HCT116 (cell line): ENCODE data around the gene TMEFF2. TPM values are rescaled to one million over a fixed set of nuclear protein-coding genes. Genes with fewer than 3 reads are reported as not detected.

Experiments used
- ATAC-seq: fragments of 200-7000 bp; cut with Tn5 transposase; 2 replicates; pipeline ENCODE4 v1.9.1; 2020; ENCODE audit warnings: mild to moderate bottlenecking, moderate library complexity
- BruUV-seq: library from RNA; stranded (reverse); fragments of 400-500 nt; replicated peaks from 2 replicates; lab custom pipeline; 2021; lab: Mats Ljungman, UMichigan
- CTCF ChIA-PET: fragments of 300-600 bp; sonication (Branson Sonifier 250); formaldehyde crosslinking; loops from one replicate; lab custom pipeline; 2021; ENCODE audit warnings: antibody characterized with exemption; lab: Charles Lee
- POLR2A ChIA-PET: fragments of 300-600, 350-600 bp; sonication (Branson Sonifier 250); formaldehyde crosslinking; loops from one replicate; lab custom pipeline; 2021; ENCODE audit warnings: antibody characterized with exemption; lab: Charles Lee
- RAD21 ChIA-PET, 2 experiments: fragments of 300-600 bp; sonication (Branson Sonifier 250); formaldehyde crosslinking; loops; one replicate each; lab custom pipeline; 2023; ENCODE audit warnings: low total read pairs in 2 of 2; ENCODE audit not compliant: uncharacterized antibody in 2 of 2, unreplicated experiment in 2 of 2, low non-redundant PET in 1 of 2; lab: Charles Lee
- DNase-seq: peaks from one replicate; pipeline ENCODE4 v3.0.0-alpha.2; 2010; ENCODE audit warnings: low read depth, low spot score
- H2AFZ ChIP-seq: fragments of 200-600 bp; shearing (Covaris generic), sonication (generic); 2 replicates; pipeline ENCODE4 v1.6.1; 2017; ENCODE audit warnings: low read depth, mixed run types, mixed read lengths, antibody characterized with exemption, low read length; ENCODE audit not compliant: poor library complexity, severe bottlenecking
- H3K27ac ChIP-seq: 2 replicates; pipeline ENCODE4 v1.5.1; 2012; ENCODE audit warnings: low read depth, low read length
- H3K27me3 ChIP-seq: fragments of 200-600 bp; sonication (generic); 2 replicates; pipeline ENCODE4 v1.6.1; 2016; ENCODE audit warnings: mixed run types, low read length, mixed read lengths; ENCODE audit not compliant: insufficient read depth
- H3K36me3 ChIP-seq, 2 experiments: fragments of 200-500 bp in 1 of 2; fragments of 200-600 bp in 1 of 2; sonication (Bioruptor generic) in 1 of 2; sonication (generic) in 1 of 2; 2 replicates each; pipeline versions ENCODE4 v1.5.1 to v1.6.1; 2014 to 2016; ENCODE audit warnings: low read length in 2 of 2, inconsistent platforms in 1 of 2, mixed read lengths in 1 of 2, mixed run types in 1 of 2; ENCODE audit not compliant: insufficient read depth in 2 of 2, control insufficient read depth in 1 of 2
- H3K4me1 ChIP-seq, 2 experiments: fragments of 200-600 bp in 1 of 2; sonication (generic) in 1 of 2; 2 replicates each; pipeline versions ENCODE4 v1.5.1 to v1.6.1; 2012 to 2017; ENCODE audit warnings: low read length in 2 of 2, inconsistent platforms in 1 of 2, mild to moderate bottlenecking in 1 of 2, mixed read lengths in 1 of 2, mixed run types in 1 of 2, moderate library complexity in 1 of 2; ENCODE audit not compliant: insufficient read depth in 2 of 2, control insufficient read depth in 1 of 2
- H3K4me2 ChIP-seq: fragments of 200-600 bp; sonication (generic); 2 replicates; pipeline ENCODE4 v1.6.1; 2017; ENCODE audit warnings: mixed run types, low read length, mixed read lengths
- H3K4me3 ChIP-seq, 2 experiments: fragments of 200-600 bp in 1 of 2; sonication (generic) in 1 of 2; replicated peaks in 1 of 2; 2 replicates each; pipeline ENCODE4 v1.5.1; 2011 to 2016; ENCODE audit warnings: low read length in 2 of 2, control low read depth in 1 of 2, low read depth in 1 of 2, mild to moderate bottlenecking in 1 of 2, mixed read lengths in 1 of 2, mixed run types in 1 of 2
- H3K79me2 ChIP-seq: fragments of 200-600 bp; sonication (generic); 2 replicates; pipeline ENCODE4 v1.6.1; 2017; ENCODE audit warnings: mild to moderate bottlenecking, mixed run types, low read length, moderate library complexity, mixed read lengths; ENCODE audit not compliant: insufficient read depth
- H3K9ac ChIP-seq: fragments of 200-600 bp; sonication (generic); 2 replicates; pipeline ENCODE4 v1.6.1; 2016; ENCODE audit warnings: low read length, mixed read lengths
- H3K9me2 ChIP-seq: fragments of 200-600 bp; sonication (generic), shearing (Covaris generic); 2 replicates; pipeline ENCODE4 v1.6.1; 2017; ENCODE audit warnings: mixed run types, mild to moderate bottlenecking, moderate library complexity; ENCODE audit not compliant: insufficient read depth
- H3K9me3 ChIP-seq, 2 experiments: fragments of 200-500 bp in 1 of 2; fragments of 200-600 bp in 1 of 2; sonication (Bioruptor generic) in 1 of 2; sonication (generic) in 1 of 2; 2 replicates each; pipeline ENCODE4 v1.6.1; 2014 to 2017; ENCODE audit warnings: low read length in 2 of 2, mixed read lengths in 2 of 2, inconsistent platforms in 1 of 2, low read depth in 1 of 2, mild to moderate bottlenecking in 1 of 2, mixed run types in 1 of 2, moderate library complexity in 1 of 2; ENCODE audit not compliant: control insufficient read depth in 1 of 2, insufficient read depth in 1 of 2
- H4K20me1 ChIP-seq: fragments of 200-600 bp; sonication (generic), shearing (Covaris generic); 2 replicates; pipeline ENCODE4 v1.6.1; 2017; ENCODE audit warnings: mixed run types, mild to moderate bottlenecking, moderate library complexity; ENCODE audit not compliant: insufficient read depth
- CBX3 ChIP-seq: IDR thresholded peaks from 2 replicates; pipeline ENCODE4 v1.6.1; 2012; ENCODE audit warnings: low read depth
- EGR1 ChIP-seq: IDR thresholded peaks from 2 replicates; pipeline ENCODE4 v1.6.1; 2012; ENCODE audit warnings: low read depth
- ELF1 ChIP-seq: IDR thresholded peaks from 2 replicates; pipeline ENCODE4 v1.6.1; 2012; ENCODE audit warnings: low read depth, borderline replicate concordance
- EZH2 ChIP-seq: fragments of 200-600 bp; sonication (generic); IDR thresholded peaks from 2 replicates; pipeline ENCODE4 v1.6.1; 2017; ENCODE audit warnings: antibody characterized with exemption, mixed run types
- FOSL1 ChIP-seq: IDR thresholded peaks from 2 replicates; pipeline ENCODE4 v1.6.1; 2012; ENCODE audit warnings: low read depth
- JUND ChIP-seq: IDR thresholded peaks from 2 replicates; pipeline ENCODE4 v1.6.1; 2012
- POLR2A ChIP-seq: IDR thresholded peaks from 2 replicates; pipeline ENCODE4 v1.7.0; 2011; ENCODE audit warnings: borderline replicate concordance; ENCODE audit not compliant: insufficient read depth, insufficient read length; ENCODE audit errors: extremely low read depth
- POLR2AphosphoS5 ChIP-seq: IDR thresholded peaks from 2 replicates; pipeline ENCODE4 v1.6.1; 2011; ENCODE audit warnings: mild to moderate bottlenecking, low read depth, low read length, moderate library complexity
- SIN3A ChIP-seq: IDR thresholded peaks from 2 replicates; pipeline ENCODE4 v1.6.1; 2012; ENCODE audit warnings: low read depth
- SP1 ChIP-seq: IDR thresholded peaks from 2 replicates; pipeline ENCODE4 v1.6.1; 2012; ENCODE audit warnings: low read depth
- SRF ChIP-seq: IDR thresholded peaks from 2 replicates; pipeline ENCODE4 v1.6.1; 2012; ENCODE audit warnings: low read depth
- TCF7L2 ChIP-seq: IDR thresholded peaks from 2 replicates; pipeline ENCODE4 v1.7.0; 2011; ENCODE audit warnings: borderline replicate concordance, inconsistent platforms; ENCODE audit not compliant: insufficient read depth, insufficient read length; ENCODE audit errors: extremely low read depth
- YY1 ChIP-seq: IDR thresholded peaks from 2 replicates; pipeline ENCODE4 v1.6.1; 2011; ENCODE audit warnings: low read length, low read depth, moderate library complexity, mild to moderate bottlenecking; ENCODE audit not compliant: insufficient replicate concordance; ENCODE audit errors: extremely low read depth
- ZFX ChIP-seq: fragments of 450-650 bp; IDR thresholded peaks from 2 replicates; pipeline ENCODE4 v1.6.1; 2017
- intact Hi-C: fragments of 100-400 bp; cut with micrococcal nuclease; formaldehyde crosslinking; loops from 2 replicates; pipeline ENCODE4 v1.10.0; 2022
- total RNA-seq: library from RNA; stranded (reverse); gene quantifications from one replicate; pipeline ENCODE4 v1.2.1, GENCODE V29; 2021; ENCODE audit not compliant: unreplicated experiment
- TF ChIP-seq, protein P1 (sequence below): IDR thresholded peaks from 2 replicates; pipeline ENCODE4 v1.6.1; 2012
- TF ChIP-seq, protein P2 (sequence below): IDR thresholded peaks from 2 replicates; pipeline ENCODE4 v1.6.1; 2011; ENCODE audit warnings: mild to moderate bottlenecking, low read length, moderate library complexity; ENCODE audit not compliant: insufficient replicate concordance; ENCODE audit errors: extremely low read depth
- TF ChIP-seq, protein P3 (sequence below): IDR thresholded peaks from 2 replicates; pipeline ENCODE4 v1.6.1; 2012

The TMEFF2 gene
- total RNA-seq, 1 experiment from 2014 or later, result not detected

DNA sequence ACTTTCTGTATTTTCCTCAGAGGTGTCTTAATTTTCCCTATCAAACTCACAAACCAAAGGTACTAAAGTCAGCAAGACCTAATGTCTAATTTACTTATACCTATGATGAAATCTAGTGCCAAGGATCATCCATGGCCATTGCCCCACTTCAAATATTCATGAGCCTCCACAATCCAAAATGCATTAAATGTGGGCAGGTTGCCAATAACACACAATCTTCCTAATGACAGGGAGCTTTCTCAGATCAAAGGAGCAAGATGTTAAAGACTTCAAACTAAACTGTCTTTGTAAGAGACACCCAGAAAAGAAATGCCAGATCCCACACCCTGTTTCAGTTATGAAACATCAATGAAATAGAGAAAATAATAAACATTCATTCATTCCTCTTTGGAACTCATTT is 143.2 kb downstream of the TMEFF2 start:
- TF ChIP-seq EZH2 (no peak), SP1 (no peak), SRF (no peak), FOSL1 (no peak), CBX3 (no peak), ZFX (no peak), POLR2AphosphoS5 (no peak), POLR2A (no peak), ELF1 (no peak), SIN3A (no peak)
- TF ChIP-seq, protein P1, sequence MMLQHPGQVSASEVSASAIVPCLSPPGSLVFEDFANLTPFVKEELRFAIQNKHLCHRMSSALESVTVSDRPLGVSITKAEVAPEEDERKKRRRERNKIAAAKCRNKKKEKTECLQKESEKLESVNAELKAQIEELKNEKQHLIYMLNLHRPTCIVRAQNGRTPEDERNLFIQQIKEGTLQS, result no peak
- RAD21 ChIA-PET, result no interaction called here
- intact Hi-C loops, result loop anchor here (5.0 kb wide), 1 partner anchor 51 kb away; no protein-coding TSS in a partner anchor

DNA sequence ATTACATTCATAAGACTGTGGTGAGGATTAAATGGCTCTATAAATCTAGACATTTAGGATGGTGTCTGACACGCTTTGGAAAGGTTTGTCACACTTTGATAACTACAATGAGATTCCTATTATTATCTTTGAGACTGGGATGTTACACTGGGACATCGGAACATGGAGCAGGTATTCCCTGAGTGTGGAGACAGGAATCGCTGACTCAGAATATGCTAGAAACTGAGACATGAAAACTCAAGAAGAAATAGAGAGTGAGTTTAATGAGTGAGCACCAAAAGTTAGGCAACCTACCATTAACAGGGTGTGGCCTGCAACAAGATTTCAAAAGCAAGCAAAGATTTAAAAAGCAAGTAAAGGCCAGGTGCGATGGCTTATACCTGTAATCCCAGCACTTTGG is 145.4 kb downstream of the TMEFF2 start:
- CTCF ChIA-PET, result no interaction called here

More for the DNA sequence above, 143.2 kb downstream of the TMEFF2 start:
- CTCF ChIA-PET, result no interaction called here
- H3K4me1 ChIP-seq, result no peaks in the 10 kb centered on the region
- no peaks in the 10 kb centered on the region for H3K9me3 ChIP-seq
- H3K27ac ChIP-seq, result no peak overlapping the region
- H3K9ac ChIP-seq, result no peak overlapping the region
- no peaks in the 10 kb centered on the region for H4K20me1 ChIP-seq
- H3K4me3 ChIP-seq, result no peak overlapping the region
- no peaks in the 10 kb centered on the region for H3K9me2 ChIP-seq
- BruUV-seq, result no TSS peak
- no peak overlapping the region for H2AFZ ChIP-seq
- no peak for ATAC-seq
- H3K79me2 ChIP-seq, result no peaks in the 10 kb centered on the region
- H3K27me3 ChIP-seq, result no peaks in the 10 kb centered on the region
- no peak overlapping the region for H3K4me2 ChIP-seq
- H3K36me3 ChIP-seq, result no peaks in the 10 kb centered on the region
- POLR2A ChIA-PET, result no interaction called here
- no peak for DNase-seq

More for the DNA sequence above, 145.4 kb downstream of the TMEFF2 start:
- no TSS peak for BruUV-seq
- no peaks in the 10 kb centered on the region for H3K9me2 ChIP-seq
- H3K27me3 ChIP-seq, result no peaks in the 10 kb centered on the region
- H3K9ac ChIP-seq, result no peak overlapping the region
- RAD21 ChIA-PET, result no interaction called here
- no peak overlapping the region for H2AFZ ChIP-seq
- no peak overlapping the region for H3K27ac ChIP-seq
- POLR2A ChIA-PET, result no interaction called here
- H3K9me3 ChIP-seq, result no peaks in the 10 kb centered on the region
- H3K79me2 ChIP-seq, result no peaks in the 10 kb centered on the region
- ATAC-seq, result no peak
- DNase-seq, result no peak
- H3K36me3 ChIP-seq, result no peaks in the 10 kb centered on the region
- H3K4me2 ChIP-seq, result no peak overlapping the region
- intact Hi-C loops, result no loop called here
- no peaks in the 10 kb centered on the region for H3K4me1 ChIP-seq
- H3K4me3 ChIP-seq, result no peak overlapping the region
- no peaks in the 10 kb centered on the region for H4K20me1 ChIP-seq
- TF ChIP-seq EGR1, result no peak
- TF ChIP-seq, protein P2, sequence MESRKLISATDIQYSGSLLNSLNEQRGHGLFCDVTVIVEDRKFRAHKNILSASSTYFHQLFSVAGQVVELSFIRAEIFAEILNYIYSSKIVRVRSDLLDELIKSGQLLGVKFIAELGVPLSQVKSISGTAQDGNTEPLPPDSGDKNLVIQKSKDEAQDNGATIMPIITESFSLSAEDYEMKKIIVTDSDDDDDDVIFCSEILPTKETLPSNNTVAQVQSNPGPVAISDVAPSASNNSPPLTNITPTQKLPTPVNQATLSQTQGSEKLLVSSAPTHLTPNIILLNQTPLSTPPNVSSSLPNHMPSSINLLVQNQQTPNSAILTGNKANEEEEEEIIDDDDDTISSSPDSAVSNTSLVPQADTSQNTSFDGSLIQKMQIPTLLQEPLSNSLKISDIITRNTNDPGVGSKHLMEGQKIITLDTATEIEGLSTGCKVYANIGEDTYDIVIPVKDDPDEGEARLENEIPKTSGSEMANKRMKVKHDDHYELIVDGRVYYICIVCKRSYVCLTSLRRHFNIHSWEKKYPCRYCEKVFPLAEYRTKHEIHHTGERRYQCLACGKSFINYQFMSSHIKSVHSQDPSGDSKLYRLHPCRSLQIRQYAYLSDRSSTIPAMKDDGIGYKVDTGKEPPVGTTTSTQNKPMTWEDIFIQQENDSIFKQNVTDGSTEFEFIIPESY, result no peak
- no peak for TF ChIP-seq JUND
- no peak for TF ChIP-seq TCF7L2
- TF ChIP-seq YY1, result no peak
- TF ChIP-seq, protein P3, sequence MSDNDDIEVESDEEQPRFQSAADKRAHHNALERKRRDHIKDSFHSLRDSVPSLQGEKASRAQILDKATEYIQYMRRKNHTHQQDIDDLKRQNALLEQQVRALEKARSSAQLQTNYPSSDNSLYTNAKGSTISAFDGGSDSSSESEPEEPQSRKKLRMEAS, result no peak
